Measurements from ENCODE around the gene NBPF20.
"Not testable (repeated sequence)": the region's sequence is repeated elsewhere in the genome, so short reads cannot be mapped to it uniquely, and the experiment has no call there.

DNA sequence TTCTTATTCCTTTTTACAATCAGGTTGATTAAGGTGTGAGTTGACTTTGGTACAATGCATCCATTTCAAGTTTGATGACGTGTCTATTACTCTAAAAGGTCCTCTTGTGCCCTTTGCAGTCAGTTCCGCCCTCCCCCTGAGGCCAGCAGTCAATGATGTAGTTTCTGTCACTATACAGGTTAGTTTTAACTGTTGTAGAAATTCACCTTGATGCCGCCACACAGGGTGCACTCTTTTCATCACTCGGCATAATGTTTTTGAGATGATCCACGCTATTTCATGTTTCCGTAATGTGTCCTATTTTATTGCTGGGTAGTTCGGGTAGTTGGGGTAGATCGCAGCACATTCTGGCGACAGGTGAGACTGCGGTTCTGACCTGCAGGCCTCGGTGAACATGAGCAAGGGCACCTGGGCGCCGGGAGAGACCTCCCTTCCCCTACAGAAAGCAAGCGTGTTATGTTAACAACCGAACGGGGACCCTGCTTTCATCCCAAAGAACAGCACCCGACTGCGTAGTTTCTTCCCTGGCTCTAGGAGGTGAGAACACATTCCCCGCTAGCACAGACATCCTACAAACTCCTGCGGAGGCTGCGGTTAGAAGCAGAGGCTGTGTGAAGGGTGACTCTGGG, 39.4 kb upstream of the NBPF20 start:
- TF ChIP-seq, protein P1, sequence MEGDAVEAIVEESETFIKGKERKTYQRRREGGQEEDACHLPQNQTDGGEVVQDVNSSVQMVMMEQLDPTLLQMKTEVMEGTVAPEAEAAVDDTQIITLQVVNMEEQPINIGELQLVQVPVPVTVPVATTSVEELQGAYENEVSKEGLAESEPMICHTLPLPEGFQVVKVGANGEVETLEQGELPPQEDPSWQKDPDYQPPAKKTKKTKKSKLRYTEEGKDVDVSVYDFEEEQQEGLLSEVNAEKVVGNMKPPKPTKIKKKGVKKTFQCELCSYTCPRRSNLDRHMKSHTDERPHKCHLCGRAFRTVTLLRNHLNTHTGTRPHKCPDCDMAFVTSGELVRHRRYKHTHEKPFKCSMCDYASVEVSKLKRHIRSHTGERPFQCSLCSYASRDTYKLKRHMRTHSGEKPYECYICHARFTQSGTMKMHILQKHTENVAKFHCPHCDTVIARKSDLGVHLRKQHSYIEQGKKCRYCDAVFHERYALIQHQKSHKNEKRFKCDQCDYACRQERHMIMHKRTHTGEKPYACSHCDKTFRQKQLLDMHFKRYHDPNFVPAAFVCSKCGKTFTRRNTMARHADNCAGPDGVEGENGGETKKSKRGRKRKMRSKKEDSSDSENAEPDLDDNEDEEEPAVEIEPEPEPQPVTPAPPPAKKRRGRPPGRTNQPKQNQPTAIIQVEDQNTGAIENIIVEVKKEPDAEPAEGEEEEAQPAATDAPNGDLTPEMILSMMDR (IDR thresholded peaks at IDR 0.05): not testable (repeated sequence)
- TF ChIP-seq POLR2A (IDR thresholded peaks at IDR 0.05): not testable (repeated sequence)
